CD8-positive, alpha-beta memory T cell (primary cell): ENCODE measurements around the gene SLC43A2. TPM values are rescaled to one million over a fixed set of nuclear protein-coding genes. Genes with fewer than 3 reads are reported as not detected.
"Not testable (repeated sequence)": the region's sequence is repeated elsewhere in the genome, so short reads cannot be mapped to it uniquely, and the experiment has no call there.

Experiments
- CTCF ChIA-PET: fragments of 350-600 bp; sonication (Branson Sonifier 250); formaldehyde crosslinking; loops from one replicate; lab custom pipeline; 2021; ENCODE audit warnings: antibody characterized with exemption; lab: Charles Lee
- POLR2A ChIA-PET: fragments of 350-600 bp; sonication (Branson Sonifier 250); formaldehyde crosslinking; loops from one replicate; lab custom pipeline; 2021; ENCODE audit warnings: antibody characterized with exemption; lab: Charles Lee
- DNase-seq, 5 donors: peaks; one replicate each; pipeline versions ENCODE4 v3.0.0 to v3.0.0-alpha.2; 2020 to 2022; ENCODE audit warnings: mixed read lengths in 1 of 5
- H3K27ac ChIP-seq: one replicate; pipeline ENCODE4 v1.7.0; 2013; ENCODE audit warnings: low read depth, mild to moderate bottlenecking, low read length, moderate library complexity
- H3K27me3 ChIP-seq: 2 replicates; pipeline ENCODE4 v1.7.0; 2013; ENCODE audit warnings: low read length, mild to moderate bottlenecking; ENCODE audit not compliant: insufficient read depth, poor library complexity, severe bottlenecking
- H3K36me3 ChIP-seq: 2 replicates; pipeline ENCODE4 v1.7.0; 2013; ENCODE audit warnings: mild to moderate bottlenecking, low read length, moderate library complexity; ENCODE audit not compliant: insufficient read depth
- H3K4me1 ChIP-seq: 2 replicates; pipeline ENCODE4 v1.7.0; 2013; ENCODE audit warnings: mild to moderate bottlenecking, low read length, moderate library complexity; ENCODE audit not compliant: insufficient read depth
- H3K4me3 ChIP-seq: 2 replicates; pipeline ENCODE4 v1.7.0; 2013; ENCODE audit warnings: mild to moderate bottlenecking, low read length
- H3K9me3 ChIP-seq: 2 replicates; pipeline ENCODE4 v1.7.0; 2013; ENCODE audit warnings: mild to moderate bottlenecking, low read length
- H3K27ac Mint-ChIP-seq, 8 donors: one replicate each; pipeline ENCODE4 v1.8.0; 2020 to 2021; ENCODE audit warnings: mixed read lengths in 8 of 8, mild to moderate bottlenecking in 6 of 8, inconsistent platforms in 3 of 8, moderate library complexity in 3 of 8
- H3K27me3 Mint-ChIP-seq, 2 donors: one replicate each; pipeline ENCODE4 v1.8.0; 2020 to 2021; ENCODE audit warnings: mixed read lengths in 2 of 2, mild to moderate bottlenecking in 1 of 2, moderate library complexity in 1 of 2
- H3K36me3 Mint-ChIP-seq, 3 donors: one replicate each; pipeline ENCODE4 v1.8.0; 2020 to 2021; ENCODE audit warnings: mixed read lengths in 3 of 3, inconsistent platforms in 1 of 3, mild to moderate bottlenecking in 1 of 3
- H3K4me1 Mint-ChIP-seq, 3 donors: one replicate each; pipeline ENCODE4 v1.8.0; 2020 to 2021; ENCODE audit warnings: mixed read lengths in 3 of 3, inconsistent platforms in 1 of 3, mild to moderate bottlenecking in 1 of 3
- H3K4me3 Mint-ChIP-seq, 7 donors: one replicate each; pipeline ENCODE4 v1.8.0; 2020 to 2021; ENCODE audit warnings: mixed read lengths in 7 of 7, mild to moderate bottlenecking in 6 of 7, moderate library complexity in 4 of 7, inconsistent platforms in 2 of 7
- H3K9me3 Mint-ChIP-seq, 5 donors: one replicate each; pipeline ENCODE4 v1.8.0; 2020 to 2022; ENCODE audit warnings: mixed read lengths in 5 of 5, mild to moderate bottlenecking in 3 of 5, moderate library complexity in 2 of 5, inconsistent platforms in 1 of 5
- polyA plus RNA-seq: library from polyadenylated mRNA; unstranded; fragments of 300-500 nt; fragmentation: Illumina TruSeq; gene quantifications from one replicate; pipeline ENCODE4 v1.2.3, GENCODE V29; 2021
- total RNA-seq, 2 experiments: library from RNA; stranded (reverse); gene quantifications; one replicate each; pipeline ENCODE4 v1.2.3, GENCODE V29; 2021

SLC43A2 gene
- total RNA-seq (10 to 100 TPM in 1 of 2 experiments, 1 to 10 TPM in 1; 9.0 to 10.2 TPM), polyA plus RNA-seq (1.6 TPM)

DNA sequence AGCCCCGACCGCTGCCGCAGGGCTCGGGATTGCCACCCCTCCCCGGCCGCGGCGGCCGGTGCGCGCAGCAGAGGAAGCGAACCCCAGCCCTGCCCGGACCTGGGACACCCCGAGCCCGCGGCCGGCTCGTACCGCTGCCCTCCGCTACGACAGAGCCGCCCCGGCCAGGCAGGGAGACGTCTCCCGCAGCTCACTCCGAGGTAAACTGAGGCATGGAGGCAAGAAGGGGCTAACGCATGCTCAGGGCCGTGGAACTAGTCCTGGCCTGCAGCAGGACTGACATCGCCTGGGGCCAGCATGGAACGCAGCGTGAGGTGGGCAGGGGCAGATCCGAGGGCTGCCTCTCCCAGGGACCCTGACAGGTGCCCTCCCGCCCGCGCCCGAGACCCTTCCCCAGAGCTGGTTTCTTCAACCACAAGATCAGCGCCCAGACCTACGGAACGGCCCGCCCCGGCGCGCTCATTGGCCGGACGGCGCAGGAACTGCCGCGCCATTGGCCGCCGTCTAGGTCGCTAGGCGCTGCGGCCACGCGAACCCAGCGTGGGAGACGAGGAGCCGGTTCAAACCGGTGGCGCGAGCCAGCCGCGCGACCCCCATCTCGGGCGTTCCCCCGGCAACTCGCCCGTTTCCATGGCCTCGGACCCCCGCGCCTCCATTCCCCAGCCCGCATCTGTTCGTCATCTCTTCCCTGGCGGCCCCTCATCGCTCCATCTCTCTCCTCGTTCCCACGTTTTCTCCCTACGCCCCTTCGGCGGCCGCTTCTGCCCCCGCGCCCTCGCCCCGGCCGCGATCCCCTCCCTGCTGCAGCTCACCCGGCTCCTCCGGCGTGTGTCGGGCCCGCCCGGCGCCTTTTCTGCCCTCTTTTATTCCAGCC lies at the start of gene SLC43A2:
Gene SLC43A2 (minus strand): TSS at position 853 of the 874 bp plus-strand sequence. CDS start 960 bp downstream, outside the sequence.
- peaks cover 10 to 24% (median 11%) of the 10 kb centered on the region in 3 donors for H3K4me1 Mint-ChIP-seq
- peaks cover 0 to 7% (median 2%) of the 10 kb centered on the region in 3 donors for H3K36me3 Mint-ChIP-seq
- POLR2A ChIA-PET: interaction anchor here (0.5 to 2.3 kb wide), 10 partner anchors 9 to 351 kb away, joined by 3 to 7 read pairs (median 4); partner anchors contain the start of genes INPP5K, PITPNA and SCARF1
- peaks cover 0 to 4% of the 10 kb centered on the region in 2 donors for H3K27me3 Mint-ChIP-seq
- DNase-seq: peak; percentile 62 to 80 (median 73)
- Histone ChIP-seq H3K27me3 (no peaks in the 10 kb centered on the region), H3K36me3 (no peaks in the 10 kb centered on the region), H3K4me3 (peak within 1 kb of the TSS; percentile 77), H3K4me1 (peaks cover 17% of the 10 kb centered on the region), H3K27ac (peak within 1 kb of the TSS; percentile 69), H3K9me3 (no peaks in the 10 kb centered on the region)
- H3K4me3 Mint-ChIP-seq: peak within 1 kb of the TSS; percentile 91 to 97 (median 94)
- peaks cover 0 to 2% (median 0%) of the 10 kb centered on the region in 5 donors for H3K9me3 Mint-ChIP-seq
- CTCF ChIA-PET: interaction anchor here (0.6 to 5.7 kb wide), 4 partner anchors 16 to 263 kb away, joined by 4 to 49 read pairs (median 8); partner anchors contain the start of genes PRPF8, RILP and SCARF1
- H3K27ac Mint-ChIP-seq: peak within 1 kb of the TSS; percentile 75 to 94 (median 86)

DNA sequence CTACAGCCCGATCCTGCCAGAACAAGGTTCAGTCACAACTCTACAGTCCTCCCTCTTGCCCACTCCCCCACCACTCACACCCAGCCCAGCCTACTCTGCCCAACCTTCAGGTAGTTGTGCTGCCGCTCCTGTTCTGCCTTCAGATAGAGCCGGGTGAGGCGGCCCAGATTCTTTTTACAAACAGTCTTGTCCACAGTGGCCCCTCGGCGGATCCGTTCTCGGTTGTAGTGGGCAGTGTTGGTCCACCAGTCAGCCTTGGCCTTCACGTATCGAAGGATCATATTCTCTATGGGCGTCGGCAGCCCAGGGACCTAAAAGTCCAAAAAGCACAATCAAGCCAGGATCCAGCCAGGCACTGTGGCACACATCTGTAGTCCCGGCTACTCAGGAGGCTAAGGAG lies 47.8 kb upstream of the SLC43A2 start:
- no peak overlapping the region for H3K27ac ChIP-seq
- no peaks in the 10 kb centered on the region for H3K27me3 ChIP-seq
- no peaks in the 10 kb centered on the region for H3K9me3 ChIP-seq
- H3K9me3 Mint-ChIP-seq: no peaks in the 10 kb centered on the region
- peaks cover 31 to 96% (median 36%) of the 10 kb centered on the region in 3 donors for H3K36me3 Mint-ChIP-seq
- peak overlapping the region in 1 of 8 donors; percentile 64 for H3K27ac Mint-ChIP-seq
- POLR2A ChIA-PET: no interaction called here
- CTCF ChIA-PET: no interaction called here
- H3K4me3 ChIP-seq: no peak overlapping the region
- no peaks in the 10 kb centered on the region for H3K4me1 ChIP-seq
- DNase-seq: no peak
- no peaks in the 10 kb centered on the region for H3K27me3 Mint-ChIP-seq
- H3K36me3 ChIP-seq: peaks cover 88% of the 10 kb centered on the region
- H3K4me1 Mint-ChIP-seq: peaks cover 19 to 33% (median 27%) of the 10 kb centered on the region in 3 donors
- no peak overlapping the region for H3K4me3 Mint-ChIP-seq

DNA sequence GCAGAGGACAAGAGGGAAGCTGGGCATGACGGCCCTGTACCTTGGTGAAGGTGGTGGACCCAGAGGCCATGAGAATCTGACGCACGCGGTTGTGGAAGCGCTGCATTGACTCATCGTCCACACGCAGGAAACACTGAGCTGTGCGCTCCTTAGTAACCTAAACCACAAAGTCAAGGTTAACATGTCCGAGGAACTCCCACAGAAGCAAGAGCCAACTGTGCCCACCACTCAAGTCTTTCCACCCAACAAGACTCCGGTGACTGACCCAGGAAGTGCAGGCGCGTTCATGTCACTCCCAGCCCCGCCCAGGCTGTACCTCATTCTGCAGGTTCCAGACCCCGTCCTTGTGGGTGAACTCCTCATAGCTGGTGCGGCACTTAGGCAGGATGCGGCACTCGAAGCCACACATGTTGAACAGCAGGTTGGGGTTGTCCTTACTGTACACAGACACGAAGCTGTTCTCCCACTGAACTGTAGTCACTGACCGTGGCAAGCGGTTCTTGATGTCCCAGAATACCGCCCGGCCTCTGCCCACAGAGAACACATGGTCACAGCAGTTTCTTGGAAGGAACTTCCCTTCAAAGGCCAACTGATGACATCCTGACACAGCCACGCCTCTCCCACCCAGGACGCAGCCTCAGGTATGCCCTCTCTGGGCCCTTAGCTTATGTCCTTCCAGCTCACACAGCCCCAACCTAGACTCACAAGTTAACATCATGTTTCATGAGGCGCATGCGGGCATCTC lies 44.6 kb upstream of the SLC43A2 start:
- no peaks in the 10 kb centered on the region for H3K27me3 Mint-ChIP-seq
- peak in 3 of 5 donors; percentile 9 to 19 (median 10) for DNase-seq
- no peaks in the 10 kb centered on the region for H3K27me3 ChIP-seq
- no peaks in the 10 kb centered on the region for H3K9me3 Mint-ChIP-seq
- peak overlapping the region in 6 of 8 donors; percentile 6 to 90 (median 48) for H3K27ac Mint-ChIP-seq
- H3K36me3 ChIP-seq: peaks cover 75% of the 10 kb centered on the region
- ChIA-PET CTCF (interaction anchor here (1.3 kb wide), 1 partner anchor 43 kb away, joined by 3 read pairs; no protein-coding TSS in a partner anchor), POLR2A (no interaction called here)
- no peak overlapping the region for H3K4me3 ChIP-seq
- no peak overlapping the region for H3K4me3 Mint-ChIP-seq
- H3K4me1 Mint-ChIP-seq: peaks cover 21 to 41% (median 34%) of the 10 kb centered on the region in 3 donors
- peaks cover 5% of the 10 kb centered on the region for H3K4me1 ChIP-seq
- peaks cover 23 to 92% (median 31%) of the 10 kb centered on the region in 3 donors for H3K36me3 Mint-ChIP-seq
- H3K9me3 ChIP-seq: no peaks in the 10 kb centered on the region
- no peak overlapping the region for H3K27ac ChIP-seq

DNA sequence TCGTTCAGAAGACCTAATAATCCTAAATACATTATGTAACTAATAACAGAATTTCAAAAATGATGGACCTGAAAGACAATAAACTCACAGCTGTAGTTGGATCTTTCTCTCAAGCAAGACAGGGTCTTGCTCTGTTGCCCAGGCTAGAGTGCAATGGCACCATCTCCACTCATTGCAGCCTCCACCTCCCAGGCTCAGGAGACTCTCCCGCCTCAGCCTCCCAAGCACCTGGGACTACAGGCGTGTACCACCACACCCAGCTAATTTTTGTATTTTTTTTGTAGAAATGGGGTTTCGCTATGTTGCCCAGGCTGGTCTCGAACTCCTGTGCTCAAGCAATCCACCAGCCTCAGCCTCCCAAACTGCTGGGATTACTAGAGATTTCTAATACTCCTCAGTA lies 35.3 kb upstream of the SLC43A2 start:
- H3K4me3 ChIP-seq, H3K27ac Mint-ChIP-seq, H3K27me3 ChIP-seq, H3K27ac ChIP-seq, H3K4me3 Mint-ChIP-seq, DNase-seq, H3K9me3 Mint-ChIP-seq, H3K27me3 Mint-ChIP-seq, H3K4me1 ChIP-seq, H3K9me3 ChIP-seq: not testable (repeated sequence)
- peaks cover 7 to 16% (median 9%) of the 10 kb centered on the region in 3 donors for H3K4me1 Mint-ChIP-seq
- peaks cover 15 to 82% (median 23%) of the 10 kb centered on the region in 3 donors for H3K36me3 Mint-ChIP-seq
- peaks cover 42% of the 10 kb centered on the region for H3K36me3 ChIP-seq
- CTCF ChIA-PET: interaction anchor here (5.4 kb wide), 1 partner anchor 15 kb away, joined by 15 read pairs; the partner anchor contains the start of gene RILP
- POLR2A ChIA-PET: interaction anchor here (1.2 kb wide), 1 partner anchor 12 kb away, joined by 7 read pairs; no protein-coding TSS in a partner anchor

DNA sequence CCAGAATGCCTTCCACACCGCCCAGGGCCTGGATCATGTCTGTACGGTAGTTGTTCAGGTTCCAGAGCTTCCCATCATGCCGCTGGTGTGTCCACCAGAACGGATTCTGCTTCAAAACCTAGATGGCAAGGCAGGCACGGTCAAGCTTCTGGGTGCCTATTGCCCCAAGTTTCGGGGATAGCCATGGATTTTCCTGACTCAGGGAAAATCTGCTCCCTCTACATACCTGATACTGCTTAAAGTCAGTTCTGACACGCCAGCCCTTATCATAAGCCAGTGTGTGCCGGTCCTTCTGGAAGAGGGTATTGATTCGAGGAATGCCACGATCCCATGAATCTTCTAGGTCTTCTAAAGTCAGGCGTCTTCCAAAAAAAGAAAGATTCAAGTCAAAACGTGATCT lies 32.4 kb upstream of the SLC43A2 start:
- Mint-ChIP-seq H3K27me3 (no peaks in the 10 kb centered on the region), H3K36me3 (peaks cover 29 to 87% (median 30%) of the 10 kb centered on the region in 3 donors), H3K9me3 (no peaks in the 10 kb centered on the region), H3K4me3 (no peak overlapping the region), H3K4me1 (peaks cover 2 to 9% (median 3%) of the 10 kb centered on the region in 3 donors), H3K27ac (peak overlapping the region in 1 of 8 donors; percentile 71)
- no peaks in the 10 kb centered on the region for H3K27me3 ChIP-seq
- no peaks in the 10 kb centered on the region for H3K4me1 ChIP-seq
- H3K4me3 ChIP-seq: no peak overlapping the region
- no peak overlapping the region for H3K27ac ChIP-seq
- CTCF ChIA-PET: interaction anchor here (1.3 to 5.4 kb wide), 2 partner anchors 12 to 53 kb away, joined by 3 to 15 read pairs; partner anchors contain the start of gene RILP
- no peak for DNase-seq
- H3K9me3 ChIP-seq: no peaks in the 10 kb centered on the region
- POLR2A ChIA-PET: no interaction called here
- peaks cover 63% of the 10 kb centered on the region for H3K36me3 ChIP-seq

DNA sequence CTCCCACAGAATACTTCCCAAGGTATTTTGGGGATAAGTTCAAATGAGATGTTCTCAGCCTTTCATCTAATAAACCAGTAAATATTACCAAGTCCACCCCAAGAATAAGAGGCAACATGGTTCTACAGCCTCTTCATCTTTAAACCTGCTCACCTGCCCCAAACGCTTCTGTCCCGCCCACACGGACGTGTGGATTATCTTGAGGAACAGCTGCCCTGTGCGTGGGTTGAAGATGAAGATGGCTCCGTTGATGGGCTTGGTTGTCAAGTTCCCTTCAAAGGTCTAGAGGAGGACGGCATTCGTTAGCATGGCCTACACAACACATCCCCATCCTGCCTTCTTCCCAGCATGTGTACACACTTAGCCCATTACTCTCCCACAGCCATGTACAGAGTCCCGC lies 29.5 kb upstream of the SLC43A2 start:
- H3K27ac ChIP-seq: no peak overlapping the region
- Mint-ChIP-seq H3K9me3 (no peaks in the 10 kb centered on the region), H3K4me3 (no peak overlapping the region), H3K27me3 (no peaks in the 10 kb centered on the region), H3K36me3 (peaks cover 38 to 88% (median 44%) of the 10 kb centered on the region in 3 donors), H3K4me1 (peaks cover 0 to 9% (median 2%) of the 10 kb centered on the region in 3 donors), H3K27ac (peak overlapping the region in 1 of 8 donors; percentile 86)
- CTCF ChIA-PET: interaction anchor here (1.3 to 2.2 kb wide), 2 partner anchors 10 to 63 kb away, joined by 3 to 8 read pairs; partner anchors contain the start of gene RILP
- no peak overlapping the region for H3K4me3 ChIP-seq
- POLR2A ChIA-PET: no interaction called here
- H3K9me3 ChIP-seq: no peaks in the 10 kb centered on the region
- no peak for DNase-seq
- peaks cover 89% of the 10 kb centered on the region for H3K36me3 ChIP-seq
- no peaks in the 10 kb centered on the region for H3K4me1 ChIP-seq
- H3K27me3 ChIP-seq: no peaks in the 10 kb centered on the region

DNA sequence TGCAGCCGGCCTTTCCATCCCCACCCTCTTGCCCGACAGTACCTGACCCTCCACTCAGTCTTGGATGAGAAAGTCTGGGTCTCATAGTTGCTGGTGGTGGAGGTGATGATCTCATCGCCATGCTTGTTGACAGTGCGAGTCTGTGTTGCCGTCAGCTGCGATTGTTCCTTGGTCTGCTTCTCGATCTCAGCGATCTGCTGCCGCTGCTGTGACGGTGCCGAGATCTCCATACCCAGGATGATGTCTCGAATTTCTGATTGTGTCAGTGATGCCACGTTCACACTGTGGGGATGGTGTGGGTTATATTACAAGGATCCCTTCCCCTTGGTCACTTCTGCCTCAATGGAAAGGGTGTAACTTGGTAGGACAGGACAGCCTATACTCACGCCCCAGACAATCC lies 25.1 kb upstream of the SLC43A2 start:
- Mint-ChIP-seq H3K36me3 (peaks cover 19 to 79% (median 33%) of the 10 kb centered on the region in 3 donors), H3K27ac (peak overlapping the region in 2 of 8 donors; percentile 28 to 69), H3K27me3 (no peaks in the 10 kb centered on the region), H3K4me3 (peak overlapping the region in 1 of 7 donors; percentile 40), H3K9me3 (no peaks in the 10 kb centered on the region), H3K4me1 (peaks cover 1 to 7% (median 5%) of the 10 kb centered on the region in 3 donors)
- peaks cover 74% of the 10 kb centered on the region for H3K36me3 ChIP-seq
- H3K27ac ChIP-seq: no peak overlapping the region
- H3K4me1 ChIP-seq: no peaks in the 10 kb centered on the region
- DNase-seq: no peak
- H3K9me3 ChIP-seq: no peaks in the 10 kb centered on the region
- ChIA-PET POLR2A (no interaction called here), CTCF (no interaction called here)
- no peaks in the 10 kb centered on the region for H3K27me3 ChIP-seq
- no peak overlapping the region for H3K4me3 ChIP-seq
